Epithelial cell of proximal tubule (primary cell): ENCODE data around the gene KIF26B. TPM values are rescaled to one million over a fixed set of nuclear protein-coding genes. Genes with fewer than 3 reads are reported as not detected.

Source experiments
- DNase-seq: peaks from one replicate; pipeline ENCODE4 v3.0.0-alpha.2; 2011; ENCODE audit warnings: low read depth
- H3K4me3 ChIP-seq: 2 replicates; pipeline ENCODE4 v1.5.1; 2011; ENCODE audit warnings: low read depth, mild to moderate bottlenecking, low read length
- total RNA-seq: library from RNA; depleted of rRNA; stranded (reverse); fragments of >200 nt; gene quantifications from 2 replicates; pipeline ENCODE4 v1.2.3, GENCODE V29; 2015
- TF ChIP-seq, protein P1 (sequence below): conservative IDR thresholded peaks from 2 replicates; pipeline ENCODE4 v1.5.1; 2012; ENCODE audit warnings: low read depth, mild to moderate bottlenecking, low read length

Gene KIF26B
- total RNA-seq, 1 donor from 2014 or later = 2.8 TPM

GRCh38 chr1:245516284-245516759, 361.5 kb downstream of the KIF26B start:
- no peak overlapping the region for H3K4me3 ChIP-seq
- no peak for DNase-seq
- TF ChIP-seq, protein P1, sequence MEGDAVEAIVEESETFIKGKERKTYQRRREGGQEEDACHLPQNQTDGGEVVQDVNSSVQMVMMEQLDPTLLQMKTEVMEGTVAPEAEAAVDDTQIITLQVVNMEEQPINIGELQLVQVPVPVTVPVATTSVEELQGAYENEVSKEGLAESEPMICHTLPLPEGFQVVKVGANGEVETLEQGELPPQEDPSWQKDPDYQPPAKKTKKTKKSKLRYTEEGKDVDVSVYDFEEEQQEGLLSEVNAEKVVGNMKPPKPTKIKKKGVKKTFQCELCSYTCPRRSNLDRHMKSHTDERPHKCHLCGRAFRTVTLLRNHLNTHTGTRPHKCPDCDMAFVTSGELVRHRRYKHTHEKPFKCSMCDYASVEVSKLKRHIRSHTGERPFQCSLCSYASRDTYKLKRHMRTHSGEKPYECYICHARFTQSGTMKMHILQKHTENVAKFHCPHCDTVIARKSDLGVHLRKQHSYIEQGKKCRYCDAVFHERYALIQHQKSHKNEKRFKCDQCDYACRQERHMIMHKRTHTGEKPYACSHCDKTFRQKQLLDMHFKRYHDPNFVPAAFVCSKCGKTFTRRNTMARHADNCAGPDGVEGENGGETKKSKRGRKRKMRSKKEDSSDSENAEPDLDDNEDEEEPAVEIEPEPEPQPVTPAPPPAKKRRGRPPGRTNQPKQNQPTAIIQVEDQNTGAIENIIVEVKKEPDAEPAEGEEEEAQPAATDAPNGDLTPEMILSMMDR = peak; percentile 28

- TF ChIP-seq, protein P1 = no peak
- DNase-seq = peak; percentile 67
- no peak overlapping the region for H3K4me3 ChIP-seq
Measured at GRCh38 chr1:245520611-245521010, 365.8 kb downstream of the KIF26B start.

GRCh38 chr1:245526141-245526540, 371.4 kb downstream of the KIF26B start:
- H3K4me3 ChIP-seq = no peak overlapping the region
- DNase-seq = no peak
- TF ChIP-seq, protein P1 = no peak

DNA sequence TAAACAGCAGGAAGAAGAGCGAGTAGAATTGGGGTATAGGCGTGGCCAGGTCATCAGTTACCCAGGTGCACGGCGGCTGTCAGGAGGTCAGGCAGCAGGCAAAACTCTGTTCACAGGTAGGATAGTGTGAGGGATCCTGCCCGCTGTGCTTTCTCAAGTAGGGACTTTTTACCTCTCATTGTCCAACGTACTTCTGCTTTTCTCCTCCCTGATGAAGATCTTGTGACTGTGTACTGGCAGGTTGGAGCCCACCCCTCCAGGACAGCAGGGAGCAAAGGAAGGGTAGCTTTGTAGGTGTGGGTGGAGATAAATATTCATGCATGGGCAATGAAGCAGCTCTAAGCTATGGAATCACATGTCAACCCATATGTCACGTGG, 373.5 kb downstream of the KIF26B start:
- no peak overlapping the region for H3K4me3 ChIP-seq
- DNase-seq = no peak
- TF ChIP-seq, protein P1 = no peak

GRCh38 chr1:245530937-245531336, 376.2 kb downstream of the KIF26B start:
- H3K4me3 ChIP-seq = no peak overlapping the region
- TF ChIP-seq, protein P1 = no peak
- DNase-seq = no peak

- no peak for DNase-seq
- TF ChIP-seq, protein P1 = no peak
Measured at GRCh38 chr1:245537992-245538391, 383.2 kb downstream of the KIF26B start.

DNA sequence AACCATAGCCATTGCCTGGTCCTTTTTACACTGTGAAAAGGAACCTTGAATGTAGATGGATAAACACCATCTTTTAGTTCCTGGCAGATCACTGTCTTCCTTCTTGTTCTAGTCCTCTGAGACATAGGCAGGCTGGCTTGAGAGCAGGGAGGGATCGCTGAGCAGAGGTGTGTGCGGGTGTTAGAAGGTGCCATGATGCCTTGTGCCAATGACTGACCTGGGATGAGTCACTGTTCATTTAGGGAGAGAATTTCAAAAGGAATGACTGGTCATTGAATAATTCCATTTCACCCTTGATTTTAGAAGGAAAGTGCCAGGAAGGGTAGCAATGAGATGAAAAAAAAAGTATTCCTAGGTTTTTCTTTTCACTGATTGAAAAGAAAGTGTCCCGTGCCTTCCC, 383.9 kb downstream of the KIF26B start:
- DNase-seq = peak; percentile 40
- TF ChIP-seq, protein P1 = no peak
- H3K4me3 ChIP-seq = no peak overlapping the region

More at GRCh38 chr1:245537992-245538391, 383.2 kb downstream of the KIF26B start:
- H3K4me3 ChIP-seq = no peak overlapping the region
